GM12874 (cell line): ENCODE results near the gene PPT1.

Source experiments
- TF ChIP-seq, protein P1 (sequence below): IDR thresholded peaks from 2 replicates; pipeline ENCODE4 v1.5.1; 2011; ENCODE audit warnings: low read depth, mild to moderate bottlenecking, control low read depth, low read length, moderate library complexity; ENCODE audit not compliant: insufficient read depth

Gene PPT1

DNA sequence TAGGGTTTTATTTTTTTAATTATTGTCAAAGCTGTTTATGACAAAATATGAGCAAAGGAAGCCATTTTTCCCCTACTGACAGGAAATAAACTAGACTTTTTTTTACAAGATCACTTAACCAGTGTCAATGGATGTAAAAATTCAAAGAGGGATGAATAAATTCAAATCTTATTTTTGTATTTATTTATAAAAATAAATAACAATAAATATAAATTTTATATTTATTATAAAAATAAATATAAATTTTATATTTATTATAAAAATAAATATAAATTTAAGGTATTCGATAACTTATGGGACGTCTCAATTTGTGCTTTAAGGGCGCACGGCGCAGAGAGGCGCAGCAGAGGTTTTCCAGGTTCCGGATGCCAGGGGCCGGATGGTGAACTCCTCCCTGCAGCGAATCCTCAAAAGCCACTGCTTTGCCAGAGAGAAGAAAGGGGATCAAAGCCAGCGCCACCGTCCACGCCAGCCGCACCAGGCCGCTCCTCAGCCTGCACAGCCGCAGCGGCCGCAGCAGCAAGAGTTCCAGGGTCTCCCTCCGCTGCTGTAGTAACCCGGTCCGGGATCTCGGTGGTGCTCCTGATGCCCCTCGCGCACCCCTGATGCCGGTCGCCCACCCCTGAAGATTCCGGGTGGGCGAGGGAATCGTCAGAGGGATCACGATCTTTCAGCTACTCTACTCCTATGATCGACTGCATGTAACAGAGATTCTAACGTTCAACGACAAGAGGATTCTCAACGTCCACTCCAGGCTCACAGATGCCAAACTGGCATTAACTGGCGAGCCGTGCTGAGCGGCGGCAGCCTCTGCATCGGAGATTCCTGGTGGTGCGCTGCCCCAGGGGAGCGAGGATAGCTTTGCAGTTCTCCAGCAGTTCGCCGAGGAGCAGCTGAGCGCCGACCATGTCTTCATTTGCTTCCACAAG, 35.6 kb upstream of the PPT1 start:
- TF ChIP-seq, protein P1, sequence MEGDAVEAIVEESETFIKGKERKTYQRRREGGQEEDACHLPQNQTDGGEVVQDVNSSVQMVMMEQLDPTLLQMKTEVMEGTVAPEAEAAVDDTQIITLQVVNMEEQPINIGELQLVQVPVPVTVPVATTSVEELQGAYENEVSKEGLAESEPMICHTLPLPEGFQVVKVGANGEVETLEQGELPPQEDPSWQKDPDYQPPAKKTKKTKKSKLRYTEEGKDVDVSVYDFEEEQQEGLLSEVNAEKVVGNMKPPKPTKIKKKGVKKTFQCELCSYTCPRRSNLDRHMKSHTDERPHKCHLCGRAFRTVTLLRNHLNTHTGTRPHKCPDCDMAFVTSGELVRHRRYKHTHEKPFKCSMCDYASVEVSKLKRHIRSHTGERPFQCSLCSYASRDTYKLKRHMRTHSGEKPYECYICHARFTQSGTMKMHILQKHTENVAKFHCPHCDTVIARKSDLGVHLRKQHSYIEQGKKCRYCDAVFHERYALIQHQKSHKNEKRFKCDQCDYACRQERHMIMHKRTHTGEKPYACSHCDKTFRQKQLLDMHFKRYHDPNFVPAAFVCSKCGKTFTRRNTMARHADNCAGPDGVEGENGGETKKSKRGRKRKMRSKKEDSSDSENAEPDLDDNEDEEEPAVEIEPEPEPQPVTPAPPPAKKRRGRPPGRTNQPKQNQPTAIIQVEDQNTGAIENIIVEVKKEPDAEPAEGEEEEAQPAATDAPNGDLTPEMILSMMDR: no peak

DNA sequence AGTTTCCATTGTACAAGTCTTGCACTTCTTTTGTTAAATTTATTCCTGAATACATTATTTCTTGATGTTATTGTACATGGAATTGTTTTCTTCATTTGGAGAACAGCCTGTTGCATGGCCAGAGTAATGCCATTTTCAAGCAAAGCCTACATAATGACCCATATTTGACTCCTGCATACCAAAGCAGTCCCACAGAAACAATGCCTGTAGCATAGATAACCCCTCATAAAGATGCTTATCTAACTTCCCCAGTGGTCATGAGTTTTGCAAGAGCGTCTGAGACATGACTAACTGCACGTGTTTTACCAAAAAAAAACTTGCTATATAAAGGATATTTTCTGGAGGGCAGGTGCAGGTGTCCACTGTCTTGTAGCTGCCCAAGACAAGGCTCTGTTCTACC, 33.8 kb upstream of the PPT1 start:
- TF ChIP-seq, protein P1: no peak

DNA sequence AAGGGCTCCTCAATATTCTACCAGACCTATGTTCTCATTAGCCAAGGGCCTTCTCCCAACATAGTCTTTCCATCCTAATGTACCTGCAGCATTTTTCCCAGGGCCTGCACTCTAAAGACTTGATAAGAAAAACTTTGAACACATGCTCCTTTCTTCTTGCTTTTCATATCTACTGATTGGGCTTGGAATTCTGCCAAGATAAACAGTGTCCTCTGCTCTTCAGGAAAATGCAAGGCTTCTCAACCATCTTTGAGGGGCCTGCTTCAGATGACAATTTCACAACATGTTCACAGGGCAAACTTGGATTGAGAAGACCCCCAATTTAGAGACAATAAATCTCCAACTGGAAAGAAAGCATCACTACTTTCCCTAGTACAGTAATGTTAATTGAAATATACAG, 25.8 kb upstream of the PPT1 start:
- TF ChIP-seq, protein P1: no peak

DNA sequence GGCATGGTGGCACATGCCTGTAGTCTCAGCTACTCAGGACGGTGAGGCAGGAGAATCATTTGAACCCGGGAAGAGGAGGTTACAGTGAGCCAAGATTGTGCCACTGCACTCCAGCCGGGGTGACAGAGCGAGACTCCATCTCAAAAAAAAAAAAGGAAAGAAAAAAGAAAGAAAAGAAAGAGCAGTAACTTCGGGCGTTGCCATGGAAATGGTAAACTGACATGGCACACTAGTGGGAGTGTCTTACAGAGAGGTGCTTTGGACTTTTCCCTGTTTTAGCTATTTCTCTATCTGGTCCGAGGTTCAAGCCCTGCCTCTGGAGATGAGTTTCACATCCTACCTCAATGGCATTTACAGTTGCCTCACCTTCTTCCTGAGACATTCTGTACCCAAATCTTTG, 23.1 kb upstream of the PPT1 start:
- TF ChIP-seq, protein P1: no peak

DNA sequence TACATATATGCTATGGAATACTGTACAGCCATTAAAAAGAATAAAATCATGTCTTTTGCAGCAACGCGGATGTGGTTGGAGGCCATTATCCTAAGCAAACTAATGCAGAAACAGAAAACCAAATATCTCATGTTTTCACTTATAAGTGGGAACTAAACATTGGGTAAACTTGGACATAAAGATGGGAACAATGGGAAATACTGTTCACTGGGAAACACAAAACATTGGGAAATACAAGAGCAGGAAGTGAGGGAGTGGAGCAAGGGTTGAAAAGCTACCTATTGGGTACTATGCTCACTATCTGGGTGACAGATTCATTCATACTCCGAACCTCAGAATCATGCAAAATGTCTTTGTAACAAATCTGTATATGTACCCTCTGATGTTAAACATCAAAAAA, 17.3 kb upstream of the PPT1 start:
- TF ChIP-seq, protein P1: no peak

DNA sequence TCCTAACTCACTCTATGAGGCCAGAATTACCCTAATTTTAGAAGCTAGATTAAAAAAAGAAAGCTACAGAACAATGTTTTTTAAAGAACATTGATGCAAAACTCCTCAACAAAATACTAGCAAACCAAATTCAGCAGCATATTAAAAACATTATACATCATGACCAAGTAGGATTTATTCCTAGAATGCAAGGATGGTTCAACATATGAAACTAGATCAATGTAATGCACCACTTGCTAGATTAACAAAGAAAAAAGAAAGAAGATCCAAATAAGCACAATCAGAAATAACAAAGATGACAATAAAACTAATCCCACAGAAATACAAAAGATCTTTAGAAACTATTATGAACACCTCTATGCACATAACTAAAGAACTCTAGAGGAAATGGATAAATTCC, 13.3 kb upstream of the PPT1 start:
- TF ChIP-seq, protein P1: no peak

DNA sequence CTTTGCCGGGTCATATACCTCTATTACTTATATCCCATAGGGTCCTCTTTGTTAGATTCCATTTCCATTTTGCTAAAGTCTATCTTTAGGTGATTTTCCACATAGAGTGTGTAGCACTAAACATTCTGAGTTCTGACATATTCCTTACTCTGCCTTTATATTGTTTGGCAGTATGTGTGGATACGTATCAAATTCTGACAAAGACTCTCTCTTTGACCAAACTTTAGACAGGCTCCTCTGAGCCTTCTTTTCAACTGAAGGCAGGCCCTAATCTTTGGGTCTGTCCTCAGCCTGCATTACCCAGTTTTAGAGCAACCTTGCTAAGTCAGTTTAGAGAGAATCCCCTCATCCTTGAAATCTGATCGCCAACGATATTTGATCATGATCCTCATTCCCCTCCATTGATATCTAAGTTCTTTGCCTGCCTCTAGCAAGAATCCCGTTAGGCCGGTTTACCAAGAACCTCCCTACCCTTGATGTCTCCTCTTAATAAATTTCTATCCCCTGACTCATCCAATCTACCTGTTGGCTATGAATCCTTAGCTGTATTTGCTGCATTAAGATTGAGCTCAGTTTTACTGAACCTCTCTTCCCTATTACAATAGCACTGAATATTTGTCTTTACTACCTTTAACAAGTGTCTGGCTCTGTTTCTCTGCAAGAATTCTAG, 10.4 kb upstream of the PPT1 start:
- TF ChIP-seq, protein P1: no peak
